Measurements from ENCODE around the gene MYO1D.

Gene MYO1D

DNA sequence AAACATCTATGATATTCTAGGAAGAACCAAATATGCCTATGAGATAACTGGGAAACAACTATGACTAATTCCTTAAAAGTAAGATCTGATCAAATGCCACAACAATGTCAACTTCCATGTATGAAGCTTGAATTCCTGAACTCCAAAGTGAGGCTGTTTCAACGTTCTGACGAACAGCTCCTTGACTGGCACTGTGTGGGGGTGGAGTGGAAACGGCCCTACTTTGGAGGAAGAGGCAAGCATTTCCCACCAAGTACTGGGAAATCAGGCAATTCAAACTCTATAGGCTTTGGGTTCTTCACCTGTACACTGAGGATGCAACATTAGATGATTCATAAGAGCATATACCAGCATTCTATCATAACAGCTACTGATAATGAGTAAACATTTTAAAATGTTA lies 203.0 kb downstream of the MYO1D start:
- ChIA-PET POLR2A (no interaction called here), CTCF (no interaction called here)
- DNase-seq (ENCODE audit: extremely low spot score): no peak
- TF ChIP-seq SUZ12 (IDR thresholded peaks at IDR 0.05): no peak
- TF ChIP-seq FOXK2 (IDR thresholded peaks at IDR 0.05): no peak
- no peak for TF ChIP-seq ELF4 (IDR thresholded peaks at IDR 0.05)

DNA sequence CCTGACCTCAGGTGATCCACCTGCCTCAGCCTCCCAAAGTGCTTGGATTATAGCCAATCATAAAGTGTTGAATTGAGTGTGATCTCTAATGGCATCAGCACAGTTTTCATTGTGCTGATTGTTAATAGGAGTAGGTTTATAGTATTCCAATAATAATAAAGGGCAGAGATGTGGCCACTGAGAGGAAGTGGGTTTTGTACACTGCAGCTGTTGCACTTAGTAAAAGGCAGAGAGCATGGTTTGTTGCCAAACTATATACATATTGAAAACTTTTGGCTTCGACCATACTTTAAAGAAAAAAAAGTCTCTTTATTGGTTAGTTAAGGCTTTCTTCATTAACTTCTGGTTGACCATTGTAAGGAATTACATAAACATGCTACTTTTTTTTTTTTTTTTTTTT lies 204.2 kb downstream of the MYO1D start:
- CTCF ChIA-PET: interaction anchor here (1.4 kb wide), 1 partner anchor 14 kb away, joined by 3 read pairs; no protein-coding TSS in a partner anchor
- DNase-seq (ENCODE audit: extremely low spot score): no peak
- TF ChIP-seq ARNT (IDR thresholded peaks at IDR 0.05) (no peak), ZNF384 (IDR thresholded peaks at IDR 0.05) (0 out of 2 replicates have a peak, but pooled peaks have one; percentile 41), SUZ12 (IDR thresholded peaks at IDR 0.05) (no peak), BHLHE40 (IDR thresholded peaks at IDR 0.05; ENCODE audit: borderline replicate concordance) (no peak), TARDBP (IDR thresholded peaks at IDR 0.05) (no peak)
- TF ChIP-seq, protein P1, sequence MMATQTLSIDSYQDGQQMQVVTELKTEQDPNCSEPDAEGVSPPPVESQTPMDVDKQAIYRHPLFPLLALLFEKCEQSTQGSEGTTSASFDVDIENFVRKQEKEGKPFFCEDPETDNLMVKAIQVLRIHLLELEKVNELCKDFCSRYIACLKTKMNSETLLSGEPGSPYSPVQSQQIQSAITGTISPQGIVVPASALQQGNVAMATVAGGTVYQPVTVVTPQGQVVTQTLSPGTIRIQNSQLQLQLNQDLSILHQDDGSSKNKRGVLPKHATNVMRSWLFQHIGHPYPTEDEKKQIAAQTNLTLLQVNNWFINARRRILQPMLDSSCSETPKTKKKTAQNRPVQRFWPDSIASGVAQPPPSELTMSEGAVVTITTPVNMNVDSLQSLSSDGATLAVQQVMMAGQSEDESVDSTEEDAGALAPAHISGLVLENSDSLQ (IDR thresholded peaks at IDR 0.05): no peak
- POLR2A ChIA-PET: no interaction called here

DNA sequence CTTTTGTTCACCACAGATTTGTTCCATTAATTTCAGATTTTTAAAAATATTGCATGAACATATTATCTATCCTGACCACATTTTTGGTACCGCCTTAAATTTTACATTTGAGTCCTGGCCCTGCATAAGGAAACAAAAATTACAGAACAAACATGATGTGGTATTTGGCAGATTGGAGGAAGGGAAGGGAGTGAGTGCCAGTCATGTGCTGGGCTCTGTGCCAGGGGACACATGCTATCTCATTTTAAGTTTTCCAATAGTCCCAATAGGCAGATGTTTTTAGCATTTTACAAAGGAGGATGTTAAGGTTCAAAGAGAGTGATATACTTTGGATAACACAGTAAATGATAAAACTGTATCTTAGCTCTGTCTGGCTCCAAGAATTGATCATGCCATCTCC lies 205.0 kb downstream of the MYO1D start:
- ChIA-PET POLR2A (no interaction called here), CTCF (interaction anchor here (0.6 to 1.4 kb wide), 3 partner anchors 13 to 1148 kb away, joined by 3 read pairs; no protein-coding TSS in a partner anchor)
- TF ChIP-seq FOXK2 (IDR thresholded peaks at IDR 0.05) (no peak), ZNF384 (IDR thresholded peaks at IDR 0.05) (no peak), CTBP1 (IDR thresholded peaks at IDR 0.05; ENCODE audit: borderline replicate concordance) (no peak), L3MBTL2 (conservative IDR thresholded peaks at IDR 0.05) (no peak), FOXA1 (IDR thresholded peaks at IDR 0.05) (no peak)
- DNase-seq (ENCODE audit: extremely low spot score): no peak

DNA sequence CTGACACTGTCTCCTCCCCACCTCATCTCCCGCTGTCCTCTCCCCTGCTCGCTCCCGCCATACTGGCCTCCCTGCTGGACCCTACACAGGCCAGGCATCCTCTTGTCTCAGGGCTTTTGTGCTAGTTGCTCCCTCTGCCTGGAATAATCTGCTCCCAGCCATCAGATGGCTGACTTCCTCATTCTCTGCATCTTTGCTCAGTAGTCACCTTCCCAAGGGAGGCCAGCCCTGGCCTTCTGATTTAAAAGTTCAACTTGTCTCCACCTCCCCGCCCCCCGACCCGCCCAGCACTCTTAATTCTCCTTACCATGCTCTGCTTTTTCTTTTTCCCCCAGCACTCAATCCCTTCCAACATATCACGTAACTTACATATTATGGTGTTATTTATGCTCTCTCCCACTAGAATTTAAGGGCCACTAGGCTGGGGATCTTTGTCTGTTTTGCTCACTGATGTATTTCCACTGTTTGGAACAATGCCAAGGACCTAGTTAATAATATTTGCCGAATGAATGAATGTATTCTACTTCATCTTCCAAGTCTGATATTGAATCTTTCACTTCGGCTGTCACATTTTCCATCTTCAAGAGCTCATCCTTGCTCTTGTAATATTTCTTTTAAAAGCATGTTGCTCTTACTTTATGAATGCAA lies 211.9 kb downstream of the MYO1D start:
- no peak for TF ChIP-seq ARNT (IDR thresholded peaks at IDR 0.05)
- no peak for TF ChIP-seq ZNF384 (IDR thresholded peaks at IDR 0.05)
- no peak for TF ChIP-seq CTBP1 (IDR thresholded peaks at IDR 0.05; ENCODE audit: borderline replicate concordance)
- no peak for TF ChIP-seq L3MBTL2 (conservative IDR thresholded peaks at IDR 0.05)
- no peak for TF ChIP-seq LEF1 (IDR thresholded peaks at IDR 0.05; ENCODE audit: borderline replicate concordance)
- CTCF ChIA-PET: interaction anchor here (0.6 kb wide), 1 partner anchor 25 kb away, joined by 5 read pairs; no protein-coding TSS in a partner anchor
- no peak for DNase-seq (ENCODE audit: extremely low spot score)
- POLR2A ChIA-PET: no interaction called here

DNA sequence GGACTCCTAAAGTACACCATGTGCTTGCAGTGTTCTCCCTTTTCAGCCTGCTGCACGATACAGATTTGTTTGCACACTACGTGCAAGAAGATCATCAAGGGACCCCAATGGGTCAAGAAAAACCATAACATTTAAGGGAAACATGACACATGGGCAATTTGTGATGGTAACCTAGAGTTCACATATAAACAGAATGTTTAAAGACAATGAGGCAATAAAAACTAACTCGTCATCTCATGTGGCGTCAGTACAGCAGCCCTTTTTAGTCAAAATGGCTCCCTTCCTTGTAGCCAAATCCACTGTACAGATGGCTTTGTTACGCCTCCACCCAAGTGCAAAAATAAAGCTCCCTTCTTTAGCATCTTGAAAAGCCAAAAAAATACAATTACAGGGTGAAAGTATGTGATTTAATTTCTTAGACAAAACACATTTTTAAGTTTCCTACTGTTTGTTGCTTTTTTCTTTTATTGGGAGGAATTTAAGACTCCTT lies 216.4 kb downstream of the MYO1D start:
- TF ChIP-seq SP1 (IDR thresholded peaks at IDR 0.05): no peak
- no peak for TF ChIP-seq BHLHE40 (IDR thresholded peaks at IDR 0.05; ENCODE audit: borderline replicate concordance)
- TF ChIP-seq NFRKB (IDR thresholded peaks at IDR 0.05): no peak
- TF ChIP-seq LEF1 (IDR thresholded peaks at IDR 0.05; ENCODE audit: borderline replicate concordance): no peak
- TF ChIP-seq ZNF384 (IDR thresholded peaks at IDR 0.05): no peak
- TF ChIP-seq CTBP1 (IDR thresholded peaks at IDR 0.05; ENCODE audit: borderline replicate concordance): no peak
- no peak for TF ChIP-seq L3MBTL2 (conservative IDR thresholded peaks at IDR 0.05)
- ChIA-PET POLR2A (no interaction called here), CTCF (no interaction called here)
- DNase-seq (ENCODE audit: extremely low spot score): no peak

DNA sequence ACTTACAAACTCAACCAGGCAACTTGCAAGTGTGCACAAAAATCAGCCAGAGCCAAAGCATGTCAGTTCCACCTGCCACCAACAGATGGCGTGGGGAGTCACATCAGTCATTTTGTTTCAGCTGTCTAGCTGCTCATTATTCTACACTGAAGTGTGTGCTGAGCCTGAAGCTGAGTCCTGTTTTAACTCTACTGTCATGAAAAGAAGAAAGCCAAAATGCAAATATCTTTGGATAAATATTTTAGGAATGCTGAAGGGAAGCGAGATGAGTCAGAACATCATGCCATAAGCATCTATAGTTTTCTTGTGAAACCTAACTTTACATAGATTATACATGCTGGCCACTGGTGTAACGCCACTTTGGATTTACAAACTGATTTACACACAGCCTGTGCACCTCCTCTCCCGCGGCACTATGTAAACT lies 217.5 kb downstream of the MYO1D start:
- no peak for TF ChIP-seq ELF4 (IDR thresholded peaks at IDR 0.05)
- no peak for TF ChIP-seq BHLHE40 (IDR thresholded peaks at IDR 0.05; ENCODE audit: borderline replicate concordance)
- TF ChIP-seq, protein P1 (IDR thresholded peaks at IDR 0.05): peak; percentile 79
- peak; percentile 65 for DNase-seq (ENCODE audit: extremely low spot score)
- ChIA-PET POLR2A (no interaction called here), CTCF (interaction anchor here (0.6 to 1.7 kb wide), 19 partner anchors 9 to 339 kb away, joined by 3 to 9 read pairs (median 4); no protein-coding TSS in a partner anchor)

DNA sequence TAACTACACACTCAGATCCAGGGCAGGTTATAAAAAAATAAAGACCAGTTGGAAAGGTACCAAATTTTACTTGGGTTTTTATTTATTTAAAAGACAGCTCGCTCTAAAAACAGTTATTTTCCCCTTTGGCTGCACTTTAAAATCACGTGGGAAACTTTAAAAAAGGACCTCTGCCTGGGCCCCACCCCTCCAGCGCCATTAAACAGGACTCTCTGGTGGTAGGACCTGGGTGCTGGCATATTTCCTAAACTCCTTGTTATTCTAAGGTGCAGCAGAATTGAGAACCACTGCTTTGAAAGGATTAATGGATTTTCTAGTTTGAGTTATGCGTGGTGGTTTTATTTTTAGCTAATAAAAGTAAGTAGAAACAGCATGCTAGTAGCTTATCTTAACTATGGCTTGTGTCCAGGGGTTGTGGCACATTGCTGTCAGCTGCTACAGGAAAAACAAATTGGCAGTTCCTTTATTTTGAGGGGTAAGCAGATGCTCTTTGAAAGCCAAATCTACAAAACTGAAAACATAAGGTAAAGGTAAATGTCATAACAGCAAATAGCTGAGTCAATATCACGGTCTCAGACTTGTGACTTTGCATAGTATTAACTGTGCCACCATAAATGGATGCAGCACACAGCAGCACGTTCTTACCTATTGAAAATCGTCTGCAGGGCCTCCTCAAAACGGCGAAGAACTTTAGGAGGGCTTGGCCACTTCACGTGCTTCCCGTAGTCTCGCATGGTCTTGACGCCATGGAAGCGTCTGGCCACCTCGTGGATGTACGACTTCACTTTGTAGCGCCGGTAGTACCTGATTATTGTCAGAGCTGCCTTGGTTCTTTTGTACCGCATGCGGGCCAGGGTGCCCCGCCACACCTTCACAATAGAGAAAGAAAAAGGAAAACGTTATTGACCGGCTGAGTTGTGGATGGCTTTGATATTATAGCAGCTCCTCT lies 218.2 kb downstream of the MYO1D start:
- DNase-seq (ENCODE audit: extremely low spot score): no peak
- TF ChIP-seq ZNF384 (IDR thresholded peaks at IDR 0.05): no peak
- TF ChIP-seq CTBP1 (IDR thresholded peaks at IDR 0.05; ENCODE audit: borderline replicate concordance): no peak
- no peak for TF ChIP-seq LEF1 (IDR thresholded peaks at IDR 0.05; ENCODE audit: borderline replicate concordance)
- TF ChIP-seq TARDBP (IDR thresholded peaks at IDR 0.05): no peak
- no peak for TF ChIP-seq SUZ12 (IDR thresholded peaks at IDR 0.05)
- TF ChIP-seq L3MBTL2 (conservative IDR thresholded peaks at IDR 0.05): no peak
- TF ChIP-seq FOXA1 (IDR thresholded peaks at IDR 0.05): no peak
- no peak for TF ChIP-seq FOXM1 (IDR thresholded peaks at IDR 0.05; ENCODE audit: borderline replicate concordance)
- TF ChIP-seq ELF4 (IDR thresholded peaks at IDR 0.05): no peak
- TF ChIP-seq SP1 (IDR thresholded peaks at IDR 0.05): no peak
- TF ChIP-seq ARNT (IDR thresholded peaks at IDR 0.05): no peak
- no peak for TF ChIP-seq NFRKB (IDR thresholded peaks at IDR 0.05)
- TF ChIP-seq FOXK2 (IDR thresholded peaks at IDR 0.05): no peak
- ChIA-PET CTCF (interaction anchor here (0.6 to 1.7 kb wide), 20 partner anchors 9 to 340 kb away, joined by 3 to 9 read pairs (median 4); no protein-coding TSS in a partner anchor), POLR2A (no interaction called here)
